HepG2 (cell line): ENCODE measurements around the gene PDP2. TPM values are rescaled to one million over a fixed set of nuclear protein-coding genes. Genes with fewer than 3 reads are reported as not detected.
A peak's percentile ranks its signal among the peaks of the same experiment; 100 is the strongest.

Experiments used
- ARID4A ChIP-seq: sonication (generic); formaldehyde crosslinking; IDR thresholded peaks from 2 replicates; pipeline ENCODE4 v1.5.0; 2020; ENCODE audit warnings: mild to moderate bottlenecking, missing genetic modification reagents, borderline replicate concordance
- FOSL1 ChIP-seq: sonication (generic); formaldehyde crosslinking; IDR thresholded peaks from 2 replicates; pipeline ENCODE4 v1.9.0; 2021; ENCODE audit warnings: missing genetic modification reagents, borderline replicate concordance
- FOSL2 ChIP-seq: sonication (generic); formaldehyde crosslinking; IDR thresholded peaks from 2 replicates; pipeline ENCODE4 v1.4.0; 2020; ENCODE audit warnings: missing genetic modification reagents
- KDM5B ChIP-seq: sonication (generic); formaldehyde crosslinking; IDR thresholded peaks from 2 replicates; pipeline ENCODE4 v1.4.0; 2020; ENCODE audit warnings: missing genetic modification reagents, mild to moderate bottlenecking, borderline replicate concordance
- KDM6A ChIP-seq: IDR thresholded peaks from 2 replicates; pipeline ENCODE4 v1.6.1; 2016; ENCODE audit warnings: low read depth
- MIER3 ChIP-seq: IDR thresholded peaks from 2 replicates; pipeline ENCODE4 v1.6.1; 2016; ENCODE audit warnings: missing compliant biosample characterization, borderline replicate concordance
- MYNN ChIP-seq: sonication (generic); formaldehyde crosslinking; IDR thresholded peaks from 2 replicates; pipeline ENCODE4 v1.4.0; 2020; ENCODE audit warnings: mild to moderate bottlenecking, low read depth, missing genetic modification reagents
- NR2F6 ChIP-seq, 2 experiments: IDR thresholded peaks; 2 replicates each; pipeline ENCODE4 v1.6.1; 2016; ENCODE audit warnings: antibody characterized with exemption in 1 of 2, mild to moderate bottlenecking in 1 of 2
- SP5 ChIP-seq: IDR thresholded peaks from 2 replicates; pipeline ENCODE4 v1.6.1; 2016; ENCODE audit warnings: low read depth, borderline replicate concordance
- SPEN ChIP-seq: sonication (generic); formaldehyde crosslinking; IDR thresholded peaks from 2 replicates; pipeline ENCODE4 v1.5.1; 2020; ENCODE audit warnings: low read depth, mild to moderate bottlenecking, missing genetic modification reagents
- XBP1 ChIP-seq: sonication (generic); formaldehyde crosslinking; IDR thresholded peaks from 2 replicates; pipeline ENCODE4 v1.5.0; 2020; ENCODE audit warnings: missing genetic modification reagents
- ZNF256 ChIP-seq: sonication (generic); formaldehyde crosslinking; conservative IDR thresholded peaks from 2 replicates; pipeline ENCODE4 v1.4.0; 2020; ENCODE audit warnings: missing genetic modification reagents
- ZNF547 ChIP-seq: sonication (generic); formaldehyde crosslinking; IDR thresholded peaks from 2 replicates; pipeline ENCODE4 v1.5.1; 2020; ENCODE audit warnings: mild to moderate bottlenecking, missing genetic modification reagents
- ZNF713 ChIP-seq: sonication (generic); formaldehyde crosslinking; IDR thresholded peaks from 2 replicates; pipeline ENCODE4 v1.4.0; 2020; ENCODE audit warnings: mild to moderate bottlenecking, missing genetic modification reagents
- ZNF747 ChIP-seq: sonication (generic); formaldehyde crosslinking; IDR thresholded peaks from 2 replicates; pipeline ENCODE4 v1.8.1; 2023; ENCODE audit warnings: missing genetic modification reagents, mild to moderate bottlenecking, borderline replicate concordance
- ZNF768 ChIP-seq: sonication (generic); formaldehyde crosslinking; IDR thresholded peaks from 2 replicates; pipeline ENCODE4 v1.4.0; 2020; ENCODE audit warnings: missing genetic modification reagents
- ZNF816 ChIP-seq: sonication (generic); formaldehyde crosslinking; IDR thresholded peaks from 2 replicates; pipeline ENCODE4 v1.8.0; 2022; ENCODE audit warnings: missing genetic modification reagents, mild to moderate bottlenecking, borderline replicate concordance
- polyA plus RNA-seq, 8 experiments: library from polyadenylated mRNA; depleted of rRNA in 3 of 8; stranded (reverse) in 7 of 8; unstranded in 1 of 8; fragments of >200 nt; fragmentation: Illumina TruSeq in 4 of 8; extraction: Trizol in 4 of 8; gene quantifications; 2 replicates each; pipeline versions ENCODE4 v1.2.1 to v1.2.3, GENCODE V29; 2011 to 2016; ENCODE audit warnings: low read depth in 4 of 8, missing spikeins in 1 of 8, mixed read lengths in 1 of 8; ENCODE audit not compliant: insufficient read depth in 1 of 8
- total RNA-seq, 5 experiments: library from RNA; depleted of rRNA; stranded (reverse); fragments of >200 nt; fragmentation: Illumina TruSeq; extraction: Trizol; gene quantifications; 2 replicates each; pipeline ENCODE4 v1.2.3, GENCODE V29; 2016; ENCODE audit warnings: low read depth in 1 of 5
- TF ChIP-seq, protein P1 (sequence below): sonication (generic); formaldehyde crosslinking; IDR thresholded peaks from 2 replicates; pipeline ENCODE4 v1.8.1; 2023; ENCODE audit warnings: mild to moderate bottlenecking, inconsistent platforms, moderate library complexity, missing genetic modification reagents, borderline replicate concordance
- TF ChIP-seq, protein P2 (sequence below): sonication (generic); formaldehyde crosslinking; IDR thresholded peaks from 2 replicates; pipeline ENCODE4 v1.5.1; 2020; ENCODE audit warnings: missing genetic modification reagents, mild to moderate bottlenecking, borderline replicate concordance

PDP2 gene
- total and polyA plus RNA-seq, 2 of the 13 experiments (the other 11 are each of a cell fraction or from before 2014, with no cell fraction given): 12.8 to 15.8 TPM

DNA sequence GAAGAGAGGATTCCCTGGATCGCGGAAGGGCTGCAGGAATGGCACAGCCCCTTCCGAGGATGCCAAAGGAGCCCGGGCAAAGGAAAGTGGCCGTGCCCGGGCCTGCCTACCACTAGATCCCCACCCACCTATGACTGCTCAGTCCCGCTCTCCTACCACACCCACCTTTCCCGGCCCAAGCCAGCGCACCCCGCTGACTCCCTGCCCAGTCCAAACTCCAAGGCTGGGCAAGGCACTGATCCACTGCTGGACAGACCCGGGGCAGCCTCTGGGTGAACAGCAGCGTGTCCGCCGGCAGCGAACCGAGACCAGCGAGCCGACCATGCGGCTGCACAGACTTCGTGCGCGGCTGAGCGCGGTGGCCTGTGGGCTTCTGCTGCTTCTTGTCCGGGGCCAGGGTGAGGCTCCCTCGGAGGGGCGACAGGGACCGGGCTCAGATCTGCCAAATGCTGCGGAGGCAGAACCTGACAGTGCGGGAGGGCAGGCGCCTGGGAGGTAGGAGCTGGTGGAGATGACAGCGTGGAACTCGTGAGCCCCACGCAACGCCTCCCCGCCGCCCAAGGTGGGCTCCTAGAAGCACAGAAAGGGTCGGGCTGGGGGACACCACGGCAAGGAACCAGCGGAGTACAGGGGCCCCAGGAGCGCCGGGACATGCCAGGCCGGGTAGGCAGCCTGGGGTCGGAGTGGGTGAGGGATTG lies 55.1 kb downstream of the PDP2 start, which contains the start of gene CES2 (continued):
- peak; percentile 63; the same call in 1 of the 2 replicates for TF ChIP-seq ARID4A (CRISPR knock-in tag)
- peak; percentile 66 for TF ChIP-seq SPEN (CRISPR knock-in tag)
- TF ChIP-seq, protein P1, sequence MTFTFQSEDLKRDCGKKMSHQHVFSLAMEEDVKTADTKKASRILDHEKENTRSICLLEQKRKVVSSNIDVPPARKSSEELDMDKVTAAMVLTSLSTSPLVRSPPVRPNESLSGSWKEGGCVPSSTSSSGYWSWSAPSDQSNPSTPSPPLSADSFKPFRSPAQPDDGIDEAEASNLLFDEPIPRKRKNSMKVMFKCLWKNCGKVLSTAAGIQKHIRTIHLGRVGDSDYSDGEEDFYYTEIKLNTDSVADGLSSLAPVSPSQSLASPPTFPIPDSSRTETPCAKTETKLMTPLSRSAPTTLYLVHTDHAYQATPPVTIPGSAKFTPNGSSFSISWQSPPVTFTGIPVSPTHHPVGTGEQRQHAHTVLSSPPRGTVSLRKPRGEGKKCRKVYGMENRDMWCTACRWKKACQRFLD (CRISPR knock-in tag): 0 out of 2 replicates have a peak, but pooled peaks have one; percentile 22
- TF ChIP-seq ZNF547 (CRISPR knock-in tag): peak; percentile 93
- TF ChIP-seq MYNN: no peak
- TF ChIP-seq ZNF747 (CRISPR knock-in tag): peak; percentile 83; the same call in 1 of the 2 replicates
- peak; percentile 92; the same call in 1 of the 2 replicates for TF ChIP-seq KDM5B (CRISPR knock-in tag)
- TF ChIP-seq MIER3 (CRISPR knock-in tag): peak; percentile 60; the same call in 1 of the 2 replicates
- no peak for TF ChIP-seq NR2F6 (IDR thresholded peaks at IDR 0.05)
- peak; percentile 67 for TF ChIP-seq NR2F6 (CRISPR knock-in tag; IDR thresholded peaks at IDR 0.05)
- TF ChIP-seq SP5 (CRISPR knock-in tag): peak; percentile 53; the same call in 1 of the 2 replicates
- TF ChIP-seq, protein P2, sequence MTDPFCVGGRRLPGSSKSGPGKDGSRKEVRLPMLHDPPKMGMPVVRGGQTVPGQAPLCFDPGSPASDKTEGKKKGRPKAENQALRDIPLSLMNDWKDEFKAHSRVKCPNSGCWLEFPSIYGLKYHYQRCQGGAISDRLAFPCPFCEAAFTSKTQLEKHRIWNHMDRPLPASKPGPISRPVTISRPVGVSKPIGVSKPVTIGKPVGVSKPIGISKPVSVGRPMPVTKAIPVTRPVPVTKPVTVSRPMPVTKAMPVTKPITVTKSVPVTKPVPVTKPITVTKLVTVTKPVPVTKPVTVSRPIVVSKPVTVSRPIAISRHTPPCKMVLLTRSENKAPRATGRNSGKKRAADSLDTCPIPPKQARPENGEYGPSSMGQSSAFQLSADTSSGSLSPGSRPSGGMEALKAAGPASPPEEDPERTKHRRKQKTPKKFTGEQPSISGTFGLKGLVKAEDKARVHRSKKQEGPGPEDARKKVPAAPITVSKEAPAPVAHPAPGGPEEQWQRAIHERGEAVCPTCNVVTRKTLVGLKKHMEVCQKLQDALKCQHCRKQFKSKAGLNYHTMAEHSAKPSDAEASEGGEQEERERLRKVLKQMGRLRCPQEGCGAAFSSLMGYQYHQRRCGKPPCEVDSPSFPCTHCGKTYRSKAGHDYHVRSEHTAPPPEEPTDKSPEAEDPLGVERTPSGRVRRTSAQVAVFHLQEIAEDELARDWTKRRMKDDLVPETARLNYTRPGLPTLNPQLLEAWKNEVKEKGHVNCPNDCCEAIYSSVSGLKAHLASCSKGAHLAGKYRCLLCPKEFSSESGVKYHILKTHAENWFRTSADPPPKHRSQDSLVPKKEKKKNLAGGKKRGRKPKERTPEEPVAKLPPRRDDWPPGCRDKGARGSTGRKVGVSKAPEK (CRISPR knock-in tag): no peak; the same call in 1 of the 2 replicates
- 0 out of 2 replicates have a peak, but pooled peaks have one; percentile 34 for TF ChIP-seq ZNF713
- 0 out of 2 replicates have a peak, but pooled peaks have one; percentile 80 for TF ChIP-seq XBP1 (CRISPR knock-in tag)
- TF ChIP-seq ZNF816 (CRISPR knock-in tag): 0 out of 2 replicates have a peak, but pooled peaks have one; percentile 58
- TF ChIP-seq ZNF768 (CRISPR knock-in tag): peak; percentile 91
- TF ChIP-seq FOSL2: peak; percentile 38; the same call in 1 of the 2 replicates
- 0 out of 2 replicates have a peak, but pooled peaks have one; percentile 39 for TF ChIP-seq KDM6A (CRISPR knock-in tag)
- 0 out of 2 replicates have a peak, but pooled peaks have one; percentile 24 for TF ChIP-seq ZNF256
- TF ChIP-seq FOSL1: no peak
